Naive thymus-derived CD4-positive, alpha-beta T cell (primary cell): ENCODE measurements around the gene DOCK8. TPM values are rescaled to one million over a fixed set of nuclear protein-coding genes. Genes with fewer than 3 reads are reported as not detected.

ENCODE experiments used
- ATAC-seq: fragments of 150-1000 bp; cut with Tn5 transposase; 2 replicates; pipeline ENCODE4 v1.10.0; 2021; ENCODE audit warnings: mild to moderate bottlenecking, moderate library complexity
- CTCF ChIA-PET: fragments of 350-600 bp; sonication (Branson Sonifier 250); formaldehyde crosslinking; loops from one replicate; lab custom pipeline; 2021; ENCODE audit warnings: antibody characterized with exemption; lab: Charles Lee
- POLR2A ChIA-PET: fragments of 350-600 bp; sonication (Branson Sonifier 250); formaldehyde crosslinking; loops from one replicate; lab custom pipeline; 2021; ENCODE audit warnings: antibody characterized with exemption, inconsistent platforms; lab: Charles Lee
- DNase-seq, 9 donors: peaks; one replicate each; pipeline versions ENCODE4 v3.0.0 to v3.0.0-alpha.2; 2020 to 2022; ENCODE audit warnings: mixed read lengths in 1 of 9
- H3K27ac ChIP-seq: one replicate; pipeline ENCODE4 v1.7.0; 2013; ENCODE audit warnings: mild to moderate bottlenecking, low read depth, low read length, moderate library complexity
- H3K27me3 ChIP-seq, 2 donors: one replicate each; pipeline ENCODE4 v1.7.0; 2013; ENCODE audit warnings: low read length in 2 of 2, mild to moderate bottlenecking in 2 of 2, moderate library complexity in 2 of 2; ENCODE audit not compliant: control insufficient read depth in 2 of 2, insufficient read depth in 2 of 2
- H3K36me3 ChIP-seq, 3 experiments: 1 replicate in 2 of 3; 2 replicates in 1 of 3; pipeline ENCODE4 v1.7.0; 2013; ENCODE audit warnings: low read length in 3 of 3, mild to moderate bottlenecking in 3 of 3, moderate library complexity in 1 of 3; ENCODE audit not compliant: insufficient read depth in 3 of 3, control insufficient read depth in 2 of 3
- H3K4me1 ChIP-seq, 2 donors: one replicate each; pipeline ENCODE4 v1.7.0; 2013; ENCODE audit warnings: low read length in 2 of 2, mild to moderate bottlenecking in 2 of 2, moderate library complexity in 1 of 2; ENCODE audit not compliant: control insufficient read depth in 2 of 2, insufficient read depth in 2 of 2
- H3K4me3 ChIP-seq: 2 replicates; pipeline ENCODE4 v1.7.0; 2013; ENCODE audit warnings: mild to moderate bottlenecking, low read length
- H3K9me3 ChIP-seq, 3 experiments: 1 replicate in 2 of 3; 2 replicates in 1 of 3; pipeline ENCODE4 v1.7.0; 2013; ENCODE audit warnings: low read length in 3 of 3; ENCODE audit not compliant: control insufficient read depth in 2 of 3
- H3K27ac Mint-ChIP-seq, 9 donors: one replicate each; pipeline ENCODE4 v1.8.0; 2020 to 2022; ENCODE audit warnings: mixed read lengths in 9 of 9, mild to moderate bottlenecking in 8 of 9, moderate library complexity in 5 of 9, inconsistent platforms in 2 of 9
- H3K27me3 Mint-ChIP-seq, 5 donors: one replicate each; pipeline ENCODE4 v1.8.0; 2021 to 2022; ENCODE audit warnings: mixed read lengths in 5 of 5, mild to moderate bottlenecking in 1 of 5
- H3K36me3 Mint-ChIP-seq, 5 donors: one replicate each; pipeline ENCODE4 v1.8.0; 2020 to 2022; ENCODE audit warnings: mixed read lengths in 5 of 5, mild to moderate bottlenecking in 3 of 5, inconsistent platforms in 1 of 5
- H3K4me1 Mint-ChIP-seq, 7 donors: one replicate each; pipeline ENCODE4 v1.8.0; 2020 to 2022; ENCODE audit warnings: mixed read lengths in 7 of 7, mild to moderate bottlenecking in 3 of 7, inconsistent platforms in 1 of 7
- H3K4me3 Mint-ChIP-seq, 10 donors: one replicate each; pipeline ENCODE4 v1.8.0; 2020 to 2022; ENCODE audit warnings: mild to moderate bottlenecking in 10 of 10, mixed read lengths in 10 of 10, moderate library complexity in 6 of 10, inconsistent platforms in 2 of 10
- H3K9me3 Mint-ChIP-seq, 11 donors: one replicate each; pipeline ENCODE4 v1.8.0; 2020 to 2022; ENCODE audit warnings: mixed read lengths in 11 of 11, mild to moderate bottlenecking in 4 of 11, inconsistent platforms in 1 of 11, moderate library complexity in 1 of 11
- intact Hi-C, 2 donors: fragments of 100-400 bp; cut with micrococcal nuclease; formaldehyde crosslinking; loops; one replicate each; pipeline ENCODE4 v1.15.1; 2023
- polyA plus RNA-seq, 2 donors: library from polyadenylated mRNA; unstranded; fragments of 300-500 nt; fragmentation: Illumina TruSeq; gene quantifications; one replicate each; pipeline ENCODE4 v1.2.3, GENCODE V29; 2021
- total RNA-seq, 6 experiments: library from RNA in 5 of 6; stranded (reverse) in 5 of 6; gene quantifications; 1 replicate in 5 of 6; 2 replicates in 1 of 6; pipeline ENCODE4 v1.2.3 and lab custom pipeline; 2021 to 2026

The DOCK8 gene
- total and polyA plus RNA-seq, 7 experiments from 2014 or later, result 47.7 to 294 (median 225) TPM

DNA sequence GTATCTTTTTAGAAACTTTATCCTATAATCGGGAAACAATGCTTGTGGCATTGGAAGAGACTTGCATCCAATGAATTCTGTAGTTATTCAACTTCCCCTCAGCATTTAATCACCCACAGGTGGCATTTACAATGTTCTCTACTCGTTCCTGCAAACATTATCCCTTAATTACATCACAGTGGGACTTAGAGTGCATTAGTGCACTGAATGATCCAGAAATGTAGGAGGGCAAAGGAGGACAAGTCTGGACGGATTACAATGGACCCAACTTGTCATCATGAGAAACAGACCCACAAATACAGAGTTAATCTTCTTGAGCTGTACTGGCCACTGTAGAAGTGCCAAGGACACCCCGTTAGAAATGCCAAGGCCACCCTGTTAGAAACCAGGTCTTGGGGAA, 129.1 kb downstream of the DOCK8 start:
- H3K9me3 ChIP-seq, result no peaks in the 10 kb centered on the region
- Mint-ChIP-seq H3K4me1 (peaks cover 0 to 21% (median 7%) of the 10 kb centered on the region in 7 donors), H3K27me3 (no peaks in the 10 kb centered on the region), H3K4me3 (no peak overlapping the region), H3K9me3 (no peaks in the 10 kb centered on the region), H3K36me3 (peaks cover 7 to 62% (median 27%) of the 10 kb centered on the region in 5 donors), H3K27ac (peak overlapping the region in 2 of 9 donors; percentile 14 to 15)
- H3K27ac ChIP-seq, result no peak overlapping the region
- H3K36me3 ChIP-seq, result peaks cover 30 to 99% (median 43%) of the 10 kb centered on the region in 3 experiments
- ChIA-PET POLR2A (no interaction called here), CTCF (no interaction called here)
- DNase-seq, result no peak
- intact Hi-C loops, result loop anchor here in 1 of 2 donors (5.0 kb wide), 1 partner anchor 34 kb away; no protein-coding TSS in a partner anchor
- H3K4me1 ChIP-seq, result no peaks in the 10 kb centered on the region
- ATAC-seq, result no peak
- no peak overlapping the region for H3K4me3 ChIP-seq
- H3K27me3 ChIP-seq, result no peaks in the 10 kb centered on the region

DNA sequence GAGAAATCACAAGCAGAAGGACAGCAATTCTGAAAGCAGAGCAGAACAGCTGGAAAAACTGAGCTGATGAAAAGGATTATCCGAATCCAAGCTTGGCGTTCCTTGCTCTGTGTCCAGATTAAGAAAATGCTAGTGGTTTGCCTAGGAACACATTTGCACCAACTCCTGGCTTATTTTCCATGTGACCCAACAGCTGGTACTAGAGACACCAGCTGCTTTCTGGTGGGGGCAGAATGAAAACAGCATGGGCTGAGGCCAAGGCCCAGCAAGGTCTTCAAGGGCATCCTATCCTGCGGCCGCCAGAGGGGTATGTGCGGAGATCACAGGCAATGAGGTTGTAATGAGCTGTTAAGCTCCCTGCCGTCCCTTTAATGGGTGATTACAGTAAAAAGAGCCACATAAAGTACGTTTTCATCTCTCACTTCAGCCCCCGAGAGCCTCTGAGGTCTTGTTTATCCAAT, 131.5 kb downstream of the DOCK8 start:
- Histone ChIP-seq H3K4me3 (no peak overlapping the region), H3K27ac (no peak overlapping the region), H3K9me3 (no peaks in the 10 kb centered on the region), H3K27me3 (no peaks in the 10 kb centered on the region), H3K4me1 (peaks cover 0 to 8% of the 10 kb centered on the region in 2 donors), H3K36me3 (peaks cover 22 to 92% (median 30%) of the 10 kb centered on the region in 3 experiments)
- peaks cover 4 to 66% (median 39%) of the 10 kb centered on the region in 5 donors for H3K36me3 Mint-ChIP-seq
- ATAC-seq, result no peak
- no peak overlapping the region for H3K4me3 Mint-ChIP-seq
- no peak for DNase-seq
- H3K9me3 Mint-ChIP-seq, result no peaks in the 10 kb centered on the region
- H3K27ac Mint-ChIP-seq, result peak overlapping the region in 3 of 9 donors; percentile 15 to 36 (median 26)
- H3K4me1 Mint-ChIP-seq, result peaks cover 13 to 37% (median 27%) of the 10 kb centered on the region in 7 donors
- ChIA-PET CTCF (no interaction called here), POLR2A (interaction anchor here (0.6 kb wide), 1 partner anchor 17 kb away, joined by 4 read pairs; no protein-coding TSS in a partner anchor)
- intact Hi-C loops, result no loop called here
- no peaks in the 10 kb centered on the region for H3K27me3 Mint-ChIP-seq

DNA sequence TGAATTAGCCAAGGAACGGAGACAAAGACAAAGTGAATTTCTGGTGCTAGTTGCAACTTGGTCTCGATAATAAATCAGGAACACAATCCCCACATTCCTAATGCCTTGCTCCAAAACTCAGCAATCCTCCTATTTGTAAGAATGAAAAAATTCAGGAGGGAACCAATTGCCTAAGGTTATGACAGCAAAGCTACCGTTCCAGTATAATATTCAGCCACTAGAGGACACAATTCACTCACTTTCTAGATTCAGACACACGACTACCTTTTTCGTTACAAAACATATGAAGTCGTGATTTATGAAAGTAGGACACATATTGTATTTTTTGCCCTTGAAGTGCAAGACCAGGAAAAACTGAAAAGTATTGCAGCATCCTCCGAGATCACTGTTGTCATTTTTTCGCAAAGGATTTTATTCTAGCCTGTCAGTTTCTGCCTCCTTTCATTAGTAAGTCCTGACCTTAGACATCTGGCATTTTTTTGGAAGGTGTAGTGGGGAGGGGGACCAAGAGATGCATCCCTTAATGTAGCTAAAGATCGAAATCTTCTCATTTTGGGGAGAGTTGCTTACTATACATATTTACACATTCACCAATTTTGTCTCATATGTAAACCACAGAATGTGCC, 133.1 kb downstream of the DOCK8 start:
- ChIA-PET POLR2A (no interaction called here), CTCF (no interaction called here)
- Mint-ChIP-seq H3K36me3 (peaks cover 4 to 69% (median 39%) of the 10 kb centered on the region in 5 donors), H3K4me1 (peaks cover 13 to 48% (median 36%) of the 10 kb centered on the region in 7 donors), H3K9me3 (no peaks in the 10 kb centered on the region), H3K27me3 (no peaks in the 10 kb centered on the region), H3K4me3 (no peak overlapping the region), H3K27ac (peak overlapping the region in 3 of 9 donors; percentile 0 to 67 (median 46))
- H3K9me3 ChIP-seq, result no peaks in the 10 kb centered on the region
- H3K4me1 ChIP-seq, result peaks cover 0 to 8% of the 10 kb centered on the region in 2 donors
- peak in 1 of 9 donors; percentile 7 for DNase-seq
- no peak overlapping the region for H3K4me3 ChIP-seq
- peaks cover 22 to 92% (median 32%) of the 10 kb centered on the region in 3 experiments for H3K36me3 ChIP-seq
- no peak overlapping the region for H3K27ac ChIP-seq
- ATAC-seq, result no peak
- no peaks in the 10 kb centered on the region for H3K27me3 ChIP-seq
- intact Hi-C loops, result loop anchor here in 1 of 2 donors (1.0 kb wide), 1 partner anchor 459 kb away; no protein-coding TSS in a partner anchor

DNA sequence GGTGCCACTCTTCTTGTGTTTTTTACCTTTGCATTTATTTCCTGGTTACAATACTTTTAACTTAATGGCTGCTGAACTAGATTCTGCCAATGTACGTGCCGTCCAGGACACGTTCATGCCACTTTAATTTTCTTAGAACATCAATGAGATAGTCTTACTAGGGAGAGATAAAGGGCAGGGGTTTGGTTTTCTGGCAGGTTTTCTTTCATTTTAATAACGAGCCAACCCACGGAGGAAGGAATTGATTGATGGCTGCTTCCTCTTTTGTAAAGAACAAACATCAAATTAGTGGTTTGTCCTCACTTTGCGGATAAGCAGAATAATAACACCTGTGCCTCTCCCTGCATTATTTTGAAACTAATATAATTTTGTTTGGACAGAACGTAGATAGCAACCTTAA, 135.7 kb downstream of the DOCK8 start:
- peaks cover 12 to 83% (median 27%) of the 10 kb centered on the region in 3 experiments for H3K36me3 ChIP-seq
- DNase-seq (no peak), ATAC-seq (no peak)
- H3K4me1 Mint-ChIP-seq, result peaks cover 19 to 64% (median 51%) of the 10 kb centered on the region in 7 donors
- peaks cover 4 to 46% (median 37%) of the 10 kb centered on the region in 5 donors for H3K36me3 Mint-ChIP-seq
- H3K4me3 Mint-ChIP-seq, result peak overlapping the region in 3 of 10 donors; percentile 42 to 58 (median 47)
- intact Hi-C loops, result no loop called here
- H3K27ac ChIP-seq, result peak overlapping the region; percentile 25
- no peaks in the 10 kb centered on the region for H3K27me3 Mint-ChIP-seq
- no peaks in the 10 kb centered on the region for H3K27me3 ChIP-seq
- H3K9me3 Mint-ChIP-seq, result no peaks in the 10 kb centered on the region
- H3K4me3 ChIP-seq, result no peak overlapping the region
- ChIA-PET CTCF (interaction anchor here (0.7 kb wide), 1 partner anchor 10 kb away, joined by 4 read pairs; no protein-coding TSS in a partner anchor), POLR2A (interaction anchor here (1.5 kb wide), 1 partner anchor 10 kb away, joined by 7 read pairs; no protein-coding TSS in a partner anchor)
- no peaks in the 10 kb centered on the region for H3K9me3 ChIP-seq
- H3K27ac Mint-ChIP-seq, result peak overlapping the region; percentile 10 to 93 (median 82)
- H3K4me1 ChIP-seq, result peaks cover 0 to 8% of the 10 kb centered on the region in 2 donors

DNA sequence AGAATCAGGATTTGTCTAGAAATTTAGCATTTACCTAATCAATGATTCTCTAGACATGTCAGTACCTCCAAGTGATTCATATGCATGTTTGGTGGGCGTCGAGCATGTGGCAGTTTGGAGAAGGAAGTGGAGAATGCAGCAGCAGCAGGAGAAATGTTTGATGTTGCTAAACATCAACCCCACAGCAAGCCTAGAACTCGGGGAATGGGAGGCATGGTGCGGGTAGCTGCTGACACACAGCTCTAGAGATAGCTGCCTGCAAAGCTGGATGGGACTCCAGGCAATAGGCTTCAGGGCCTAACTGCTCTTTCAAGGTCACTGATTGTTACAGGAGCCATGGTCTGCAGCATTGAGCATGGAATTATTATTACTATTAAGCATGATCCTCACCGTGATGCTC, 137.3 kb downstream of the DOCK8 start:
- CTCF ChIA-PET, result no interaction called here
- H3K9me3 Mint-ChIP-seq, result no peaks in the 10 kb centered on the region
- POLR2A ChIA-PET, result interaction anchor here (0.6 kb wide), 1 partner anchor 15 kb away, joined by 3 read pairs; no protein-coding TSS in a partner anchor
- ATAC-seq, result no peak
- peaks cover 5 to 68% (median 20%) of the 10 kb centered on the region in 3 experiments for H3K36me3 ChIP-seq
- H3K4me1 ChIP-seq, result peaks cover 0 to 8% of the 10 kb centered on the region in 2 donors
- no peak for DNase-seq
- intact Hi-C loops, result no loop called here
- no peak overlapping the region for H3K27ac ChIP-seq
- no peak overlapping the region for H3K4me3 ChIP-seq
- no peak overlapping the region for H3K4me3 Mint-ChIP-seq
- H3K9me3 ChIP-seq, result no peaks in the 10 kb centered on the region
- no peaks in the 10 kb centered on the region for H3K27me3 ChIP-seq
- H3K4me1 Mint-ChIP-seq, result peaks cover 25 to 72% (median 55%) of the 10 kb centered on the region in 7 donors
- peaks cover 4 to 44% (median 36%) of the 10 kb centered on the region in 5 donors for H3K36me3 Mint-ChIP-seq
- H3K27ac Mint-ChIP-seq, result peak overlapping the region in 8 of 9 donors; percentile 54 to 93 (median 84)
- no peaks in the 10 kb centered on the region for H3K27me3 Mint-ChIP-seq

DNA sequence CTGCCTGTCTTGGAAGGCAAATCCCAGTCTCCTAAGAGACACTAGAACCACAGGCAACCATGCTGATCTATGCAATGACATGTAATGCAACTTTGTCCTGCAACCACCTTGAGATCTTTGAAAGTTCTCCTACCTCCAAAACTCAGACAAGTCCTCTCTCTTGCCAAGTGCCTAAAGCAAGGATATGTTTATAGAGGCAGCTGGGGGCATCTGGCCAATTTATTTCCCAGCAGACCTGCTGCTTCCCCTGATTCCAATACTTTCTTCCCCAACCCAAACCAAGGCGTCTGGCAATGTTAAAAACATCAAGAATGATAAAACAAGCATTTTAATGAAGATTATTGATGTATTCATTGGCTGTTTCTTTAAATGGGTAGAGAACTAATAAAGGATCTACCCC, 138.4 kb downstream of the DOCK8 start:
- Mint-ChIP-seq H3K27me3 (no peaks in the 10 kb centered on the region), H3K9me3 (no peaks in the 10 kb centered on the region), H3K4me3 (no peak overlapping the region), H3K4me1 (peaks cover 25 to 75% (median 57%) of the 10 kb centered on the region in 7 donors), H3K36me3 (peaks cover 4 to 38% (median 32%) of the 10 kb centered on the region in 5 donors), H3K27ac (peak overlapping the region in 8 of 9 donors; percentile 7 to 84 (median 71))
- no peak for ATAC-seq
- intact Hi-C loops, result no loop called here
- POLR2A ChIA-PET, result no interaction called here
- DNase-seq, result no peak
- H3K4me1 ChIP-seq, result peaks cover 0 to 8% of the 10 kb centered on the region in 2 donors
- no peaks in the 10 kb centered on the region for H3K27me3 ChIP-seq
- peaks cover 5 to 62% (median 15%) of the 10 kb centered on the region in 3 experiments for H3K36me3 ChIP-seq
- no peaks in the 10 kb centered on the region for H3K9me3 ChIP-seq
- CTCF ChIA-PET, result no interaction called here
- H3K27ac ChIP-seq, result no peak overlapping the region
- no peak overlapping the region for H3K4me3 ChIP-seq
